ENCODE results near the gene SCEL.

GRCh38 chr13:77521194-77521593 is 14.3 kb upstream of the SCEL start:
- TF ChIP-seq EZH2 (IDR thresholded peaks at IDR 0.05; ENCODE audit: low read length, unreplicated experiment) (no peak), CTCF (conservative IDR thresholded peaks at IDR 0.05; ENCODE audit: low read depth, low read length) (no peak)
